NCI-H226 (cell line): ENCODE data around the gene SLC9A5.

Experiments
- DNase-seq: peaks from one replicate; pipeline ENCODE4 v3.0.0-alpha.2; 2015

Gene SLC9A5

GRCh38 chr16:67317853-67318252 lies 69.1 kb downstream of the SLC9A5 start:
- DNase-seq = no peak
